Right lobe of liver (tissue), 4 donors: ENCODE results near the gene MDN1.

ENCODE experiments used
- POLR2A ChIP-seq: fragments of 450-650 bp; IDR thresholded peaks from one replicate; pipeline ENCODE4 v1.6.1; 2017; ENCODE audit warnings: antibody characterized with exemption, mild to moderate bottlenecking
- TF ChIP-seq, protein P1 (sequence below), 4 donors: fragments of 200-600 bp in 3 of 4; fragments of 450-650 bp in 1 of 4; IDR thresholded peaks; one replicate each; pipeline versions ENCODE4 v1.5.1 to v1.8.0; 2016 to 2022; ENCODE audit warnings: antibody characterized with exemption in 4 of 4, mild to moderate bottlenecking in 2 of 4
- donor health status: DM: no; HTN: no; CAD: no.
- donor health status: DM: no; HTN: no; CAD: no.
- donor health status: DM: no; HTN: yes; CAD: no.

DNA sequence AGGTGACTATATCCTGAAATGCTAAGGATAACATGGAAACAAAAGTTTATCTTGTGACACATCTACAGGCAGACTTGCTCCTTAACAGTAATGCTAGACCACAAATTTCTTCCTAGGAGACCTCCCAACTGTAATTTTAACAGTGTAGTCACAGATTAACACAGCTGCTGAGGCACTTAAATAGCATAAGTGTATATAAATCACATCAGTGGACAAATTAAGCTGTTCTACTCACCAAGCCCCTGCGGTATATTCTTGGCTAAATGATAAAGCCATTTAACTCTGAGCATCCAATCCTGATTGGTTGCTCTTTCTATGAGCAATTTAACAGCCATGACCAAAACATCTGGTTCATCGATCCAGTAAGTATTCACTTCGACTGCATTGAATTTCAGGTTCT, 107.8 kb downstream of the MDN1 start:
- no peak for TF ChIP-seq POLR2A
- TF ChIP-seq, protein P1, sequence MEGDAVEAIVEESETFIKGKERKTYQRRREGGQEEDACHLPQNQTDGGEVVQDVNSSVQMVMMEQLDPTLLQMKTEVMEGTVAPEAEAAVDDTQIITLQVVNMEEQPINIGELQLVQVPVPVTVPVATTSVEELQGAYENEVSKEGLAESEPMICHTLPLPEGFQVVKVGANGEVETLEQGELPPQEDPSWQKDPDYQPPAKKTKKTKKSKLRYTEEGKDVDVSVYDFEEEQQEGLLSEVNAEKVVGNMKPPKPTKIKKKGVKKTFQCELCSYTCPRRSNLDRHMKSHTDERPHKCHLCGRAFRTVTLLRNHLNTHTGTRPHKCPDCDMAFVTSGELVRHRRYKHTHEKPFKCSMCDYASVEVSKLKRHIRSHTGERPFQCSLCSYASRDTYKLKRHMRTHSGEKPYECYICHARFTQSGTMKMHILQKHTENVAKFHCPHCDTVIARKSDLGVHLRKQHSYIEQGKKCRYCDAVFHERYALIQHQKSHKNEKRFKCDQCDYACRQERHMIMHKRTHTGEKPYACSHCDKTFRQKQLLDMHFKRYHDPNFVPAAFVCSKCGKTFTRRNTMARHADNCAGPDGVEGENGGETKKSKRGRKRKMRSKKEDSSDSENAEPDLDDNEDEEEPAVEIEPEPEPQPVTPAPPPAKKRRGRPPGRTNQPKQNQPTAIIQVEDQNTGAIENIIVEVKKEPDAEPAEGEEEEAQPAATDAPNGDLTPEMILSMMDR (IDR thresholded peaks at IDR 0.05), result no peak
